ENCODE data around the gene MRNIP. TPM values are rescaled to one million over a fixed set of nuclear protein-coding genes. Genes with fewer than 3 reads are reported as not detected.

Gene MRNIP
- total RNA-seq, 1 donor from 2014 or later, result 25.4 TPM

GRCh38 chr5:179875741-179876609, 17.4 kb upstream of the MRNIP start:
- no peaks in the 10 kb centered on the region for H3K4me1 ChIP-seq
- H3K27ac ChIP-seq, result no peak overlapping the region
- peaks cover 92% of the 10 kb centered on the region for H3K36me3 ChIP-seq
- no peak for TF ChIP-seq CTCF (IDR thresholded peaks at IDR 0.05)
- DNase-seq (no peak), ATAC-seq (no peak)
- H3K4me3 ChIP-seq, result no peak overlapping the region
- no peaks in the 10 kb centered on the region for H3K9me3 ChIP-seq
- intact Hi-C loops (cut with DNase I), result no loop called here
- H3K27me3 ChIP-seq, result no peaks in the 10 kb centered on the region

- peaks cover 87% of the 10 kb centered on the region for H3K36me3 ChIP-seq
- no peak for TF ChIP-seq CTCF (IDR thresholded peaks at IDR 0.05)
- no peak for DNase-seq
These were observed 16.1 kb upstream of the MRNIP start for GRCh38 chr5:179874536-179875292.

GRCh38 chr5:179874136-179874535, 15.5 kb upstream of the MRNIP start:
- no peak for TF ChIP-seq CTCF (IDR thresholded peaks at IDR 0.05)
- no peaks in the 10 kb centered on the region for H3K9me3 ChIP-seq
- H3K27ac ChIP-seq, result no peak overlapping the region
- no peak for ATAC-seq
- DNase-seq, result no peak
- H3K4me1 ChIP-seq, result no peaks in the 10 kb centered on the region
- H3K27me3 ChIP-seq, result no peaks in the 10 kb centered on the region
- no peak overlapping the region for H3K4me3 ChIP-seq
- H3K36me3 ChIP-seq, result peaks cover 81% of the 10 kb centered on the region
- intact Hi-C loops (cut with DNase I), result no loop called here

More at GRCh38 chr5:179874536-179875292, 16.1 kb upstream of the MRNIP start:
- H3K4me1 ChIP-seq, result no peaks in the 10 kb centered on the region
- ATAC-seq, result no peak
- H3K9me3 ChIP-seq, result no peaks in the 10 kb centered on the region
- intact Hi-C loops (cut with DNase I), result no loop called here
- no peaks in the 10 kb centered on the region for H3K27me3 ChIP-seq
- H3K27ac ChIP-seq, result no peak overlapping the region
- H3K4me3 ChIP-seq, result no peak overlapping the region

GRCh38 chr5:179873588-179874110, 15.0 kb upstream of the MRNIP start:
- intact Hi-C loops (cut with DNase I), result no loop called here
- Histone ChIP-seq H3K9me3 (no peaks in the 10 kb centered on the region), H3K4me1 (no peaks in the 10 kb centered on the region), H3K27ac (no peak overlapping the region), H3K36me3 (peaks cover 78% of the 10 kb centered on the region), H3K4me3 (no peak overlapping the region), H3K27me3 (no peaks in the 10 kb centered on the region)
- ATAC-seq (no peak), DNase-seq (no peak)
- TF ChIP-seq CTCF (IDR thresholded peaks at IDR 0.05), result no peak

- TF ChIP-seq CTCF (IDR thresholded peaks at IDR 0.05), result no peak
- Histone ChIP-seq H3K36me3 (peaks cover 71% of the 10 kb centered on the region), H3K27me3 (no peaks in the 10 kb centered on the region), H3K4me3 (no peak overlapping the region), H3K4me1 (no peaks in the 10 kb centered on the region), H3K9me3 (no peaks in the 10 kb centered on the region), H3K27ac (no peak overlapping the region)
- intact Hi-C loops (cut with DNase I), result no loop called here
- ATAC-seq, result no peak
- no peak for DNase-seq
These were observed 14.4 kb upstream of the MRNIP start for GRCh38 chr5:179872828-179873575.

Measured in upper lobe of right lung (tissue), 1 donor.